HG03108 (cell line): Measurements from ENCODE around the gene NRSN2.
"Not testable (repeated sequence)": the region's sequence is repeated elsewhere in the genome, so short reads cannot be mapped to it uniquely, and the experiment has no call there.

Experiments used
- ATAC-seq: cut with Tn5 transposase; IDR thresholded peaks from one replicate; pipeline ENCODE4 v1.9.1; 2021; ENCODE audit warnings: moderate library complexity; ENCODE audit not compliant: unreplicated experiment

NRSN2 gene

DNA sequence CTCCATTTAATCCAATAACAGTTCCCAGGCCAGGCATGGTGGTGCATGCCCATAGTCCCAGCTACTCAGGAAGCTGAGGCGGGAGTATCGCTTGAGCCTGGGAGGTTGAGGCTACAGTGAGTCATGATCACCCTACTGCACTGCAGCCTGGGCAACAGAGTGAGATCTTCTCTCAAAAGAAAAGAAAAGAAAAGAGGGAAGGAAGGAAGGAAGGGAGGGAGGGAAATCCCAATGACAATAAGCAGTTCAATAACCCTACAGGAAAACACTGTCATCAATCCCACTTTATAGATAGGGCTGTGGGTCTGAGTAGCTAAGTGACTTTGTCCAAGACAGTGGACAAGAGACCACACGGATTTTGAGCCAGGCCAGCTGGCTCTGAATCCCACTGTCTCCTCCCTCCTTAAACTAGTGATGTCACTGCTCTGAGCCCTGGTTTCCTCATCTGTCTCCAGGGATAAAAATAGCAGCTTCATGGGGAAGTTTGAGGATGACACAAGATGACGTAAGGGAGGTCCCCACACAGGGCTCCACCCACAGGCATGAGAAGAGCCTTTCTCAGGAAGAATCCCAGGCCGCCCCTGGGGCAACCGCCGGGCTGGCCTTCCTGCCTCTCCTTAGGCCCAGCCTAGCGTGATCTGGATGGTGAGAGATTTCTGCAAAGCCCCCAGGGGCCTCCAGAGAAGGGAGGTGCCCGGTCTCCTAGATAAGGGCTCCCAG is 26.4 kb downstream of the NRSN2 start:
- no peak for ATAC-seq

DNA sequence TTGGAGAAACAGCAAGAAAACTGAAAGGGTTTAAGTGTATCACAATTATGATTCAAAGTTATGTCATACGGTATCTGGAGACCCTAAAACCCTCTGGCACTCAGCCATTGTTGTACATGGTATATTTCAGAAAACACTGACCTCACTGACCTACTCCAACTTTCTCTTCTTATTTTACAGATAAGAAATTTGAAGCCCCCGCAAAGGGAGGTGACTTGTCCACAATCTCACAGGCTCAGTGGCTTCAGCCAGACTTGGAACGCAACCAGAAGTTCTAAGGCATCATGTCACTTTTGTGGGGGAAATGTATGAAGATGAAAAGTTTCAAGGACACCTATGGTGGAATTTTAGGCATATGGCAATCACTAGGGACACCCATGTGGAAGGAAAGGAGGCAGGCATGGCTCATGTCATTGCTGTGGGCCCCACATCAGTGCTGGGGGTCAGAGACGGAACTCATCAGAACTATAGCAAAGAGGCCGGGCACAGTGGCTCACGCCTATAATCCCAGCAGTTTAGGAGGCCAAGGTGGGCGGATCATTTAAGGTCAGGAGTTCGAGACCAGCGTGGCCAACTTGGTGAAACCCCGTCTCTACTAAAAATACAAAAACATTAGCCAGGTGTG is 28.5 kb downstream of the NRSN2 start:
- no peak for ATAC-seq

DNA sequence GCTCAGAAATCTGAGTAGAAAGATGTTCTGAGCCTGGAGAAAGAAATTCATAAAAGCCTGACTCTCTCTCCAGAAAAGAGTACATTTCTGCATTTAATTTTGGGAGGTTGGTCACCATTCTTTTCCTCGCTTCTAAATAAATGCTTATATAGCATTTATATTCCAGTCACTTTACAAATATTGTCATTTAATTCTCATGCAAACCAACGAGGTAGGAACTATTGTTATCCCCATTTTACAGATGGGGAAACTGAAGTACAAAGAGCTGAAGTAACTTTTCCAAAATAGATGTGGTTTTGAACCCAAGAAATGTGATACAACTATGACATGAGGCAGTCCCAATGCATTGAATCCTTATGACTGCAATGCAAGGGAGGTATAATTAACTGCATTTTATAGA is 29.2 kb downstream of the NRSN2 start:
- ATAC-seq = no peak

DNA sequence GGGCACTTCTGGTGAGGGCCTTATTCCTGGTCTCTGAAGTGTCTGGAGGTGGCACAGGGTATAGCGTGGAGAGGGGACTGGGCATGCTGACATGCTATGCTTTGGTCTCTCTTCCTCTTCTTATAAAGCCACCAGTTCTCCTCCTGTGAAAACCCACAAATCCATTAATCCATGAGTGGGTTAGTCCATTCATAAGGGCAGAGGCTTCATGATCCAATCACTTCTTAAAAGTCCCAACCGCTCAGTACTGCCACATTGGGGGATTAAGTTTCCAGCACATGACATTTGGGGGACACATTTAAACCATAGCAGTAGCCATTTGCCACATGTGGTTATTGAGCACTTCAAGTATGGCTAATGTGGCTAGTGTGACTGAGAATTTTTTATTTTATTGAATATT is 29.8 kb downstream of the NRSN2 start:
- ATAC-seq = no peak

DNA sequence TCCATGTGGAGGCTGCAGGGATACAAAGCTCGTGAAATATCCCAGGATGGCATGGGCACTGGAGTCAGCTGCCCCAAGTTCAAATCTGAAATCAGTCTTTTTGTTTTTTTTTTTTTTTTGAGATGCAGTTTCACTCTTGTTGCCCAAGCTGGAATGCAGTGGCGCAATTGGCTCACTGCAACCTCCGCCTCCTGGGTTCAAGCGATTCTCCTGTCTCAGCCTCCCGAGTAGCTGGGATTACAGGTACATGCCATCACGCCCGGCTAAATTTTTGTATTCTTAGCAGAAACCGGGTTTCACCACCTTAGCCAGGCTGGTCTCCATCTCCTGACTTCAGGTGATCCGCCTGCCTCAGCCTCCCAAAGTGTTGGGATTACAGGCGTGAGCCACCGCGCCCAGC is 30.7 kb downstream of the NRSN2 start:
- not testable (repeated sequence) for ATAC-seq

DNA sequence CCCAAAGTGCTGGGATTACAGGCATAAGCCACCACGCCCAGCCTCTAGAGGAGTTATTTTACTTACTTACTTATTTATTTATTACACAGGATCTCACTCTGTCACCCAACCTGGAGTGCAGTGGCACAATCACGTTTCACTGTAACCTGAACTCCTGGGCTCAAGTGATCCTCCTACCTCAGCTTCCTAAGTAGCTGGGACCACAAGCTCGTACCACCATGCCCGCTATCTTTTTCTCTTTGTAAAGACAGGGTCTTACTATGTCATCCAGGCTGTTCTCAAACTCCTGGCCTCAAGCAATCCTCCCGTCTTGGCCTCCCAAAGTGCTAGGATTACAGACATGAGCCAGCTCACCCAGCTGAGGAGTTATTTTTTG is 32.0 kb downstream of the NRSN2 start:
- ATAC-seq = no peak

DNA sequence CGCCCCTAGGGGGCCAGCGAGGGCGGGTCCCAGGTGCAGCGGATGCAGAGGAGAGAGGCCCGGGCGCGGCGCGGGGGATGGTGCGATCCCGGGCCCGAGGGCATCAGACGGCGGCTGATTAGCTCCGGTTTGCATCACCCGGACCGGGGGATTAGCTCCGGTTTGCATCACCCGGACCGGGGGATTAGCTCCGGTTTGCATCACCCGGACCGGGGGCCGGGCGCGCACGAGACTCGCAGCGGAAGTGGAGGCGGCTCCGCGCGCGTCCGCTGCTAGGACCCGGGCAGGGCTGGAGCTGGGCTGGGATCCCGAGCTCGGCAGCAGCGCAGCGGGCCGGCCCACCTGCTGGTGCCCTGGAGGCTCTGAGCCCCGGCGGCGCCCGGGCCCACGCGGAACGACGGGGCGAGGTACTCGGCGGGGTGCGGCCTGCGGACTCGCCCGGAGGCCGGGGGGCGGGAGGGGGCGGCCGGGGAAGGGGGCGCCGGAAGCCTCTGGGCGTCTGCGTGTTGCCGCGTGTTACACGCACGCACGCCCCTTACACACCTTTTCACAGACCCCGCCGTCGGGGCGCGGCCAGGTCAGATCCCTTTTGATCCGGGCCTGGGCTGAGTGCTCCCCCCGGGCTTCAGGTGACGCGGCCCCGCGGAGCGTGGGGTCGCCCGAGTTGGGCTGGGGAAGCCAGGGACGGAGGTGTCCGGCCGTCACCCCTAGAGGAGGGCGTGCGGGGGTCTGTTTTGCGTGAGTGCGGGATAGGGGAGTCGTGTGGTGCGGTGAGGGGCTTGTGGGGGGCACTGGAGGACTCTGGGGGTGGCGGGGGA is 34.1 kb downstream of the NRSN2 start:
- ATAC-seq = peak; percentile 56

DNA sequence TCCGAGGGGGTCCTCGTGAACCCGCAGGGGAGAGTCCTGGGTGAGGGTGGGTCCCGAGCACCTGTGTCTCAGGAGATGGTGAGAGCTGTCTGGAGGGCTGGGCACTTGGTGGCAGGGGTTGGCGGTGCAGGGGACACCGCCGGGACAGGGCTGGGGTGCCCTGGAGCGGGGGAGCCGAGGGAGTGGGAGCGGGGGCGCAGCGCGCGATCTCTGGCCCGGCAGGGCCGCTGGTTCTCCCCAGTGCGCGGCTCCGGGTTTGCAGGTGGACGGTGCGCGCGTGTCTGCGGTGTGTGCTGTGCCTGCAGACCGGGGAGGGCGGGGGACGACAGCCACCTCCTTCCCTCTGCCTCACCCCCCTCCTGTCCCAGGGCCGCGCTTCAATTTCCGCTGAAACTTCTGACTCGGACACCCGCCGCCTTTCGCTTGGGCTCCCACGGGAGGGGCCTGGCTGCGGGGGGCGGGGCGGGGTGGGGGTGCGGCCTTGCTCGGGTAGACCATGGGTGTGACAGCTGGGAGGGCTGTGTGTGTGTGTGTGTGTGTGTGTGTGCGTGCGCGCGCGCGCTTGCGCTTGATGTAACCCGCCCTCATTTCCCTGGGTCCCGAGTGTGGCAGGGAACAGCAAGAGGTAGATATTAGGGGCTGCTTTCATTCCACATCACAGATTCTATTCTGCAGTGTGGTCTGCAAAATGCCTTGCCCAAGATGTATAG is 34.8 kb downstream of the NRSN2 start:
- peak; percentile 44 for ATAC-seq

DNA sequence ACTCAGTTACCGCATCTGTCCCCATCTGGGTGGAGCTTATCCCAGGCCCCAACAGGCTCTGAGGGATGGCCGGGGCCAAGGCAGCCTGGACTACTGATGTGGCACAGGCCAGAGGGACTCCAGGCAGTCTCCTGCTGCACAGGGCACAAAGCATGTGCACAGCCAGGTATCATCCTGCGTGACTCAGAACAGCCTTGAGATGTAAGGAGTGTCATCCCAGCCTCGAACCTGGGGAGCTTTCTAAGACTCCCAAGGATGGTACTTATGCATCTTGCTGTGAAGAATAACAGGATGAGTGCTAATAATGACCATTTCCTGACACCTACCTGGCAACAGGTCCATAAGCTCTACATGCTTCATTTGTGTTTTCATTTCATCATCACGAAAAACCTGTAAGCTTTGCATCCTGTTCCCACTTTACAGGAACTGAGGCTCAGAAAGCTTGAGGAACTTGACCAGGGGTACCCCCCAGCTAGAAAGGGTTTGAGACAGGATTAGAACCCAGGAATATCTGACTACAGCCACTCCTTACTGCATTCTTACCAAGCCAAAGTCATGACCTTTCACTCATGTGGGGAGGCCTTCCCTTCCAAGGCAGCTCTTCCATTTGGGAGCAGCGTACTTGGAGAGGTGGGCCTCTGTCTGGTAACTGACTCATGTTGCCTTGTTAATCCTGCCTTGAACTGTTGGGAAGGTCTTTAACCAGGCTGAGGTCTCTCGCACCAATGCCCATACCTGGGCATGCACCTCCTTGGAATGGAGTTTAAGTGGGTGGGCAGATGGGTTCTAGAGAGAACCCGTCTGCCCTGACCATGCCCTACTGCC is 35.6 kb downstream of the NRSN2 start:
- peak; percentile 8 for ATAC-seq

DNA sequence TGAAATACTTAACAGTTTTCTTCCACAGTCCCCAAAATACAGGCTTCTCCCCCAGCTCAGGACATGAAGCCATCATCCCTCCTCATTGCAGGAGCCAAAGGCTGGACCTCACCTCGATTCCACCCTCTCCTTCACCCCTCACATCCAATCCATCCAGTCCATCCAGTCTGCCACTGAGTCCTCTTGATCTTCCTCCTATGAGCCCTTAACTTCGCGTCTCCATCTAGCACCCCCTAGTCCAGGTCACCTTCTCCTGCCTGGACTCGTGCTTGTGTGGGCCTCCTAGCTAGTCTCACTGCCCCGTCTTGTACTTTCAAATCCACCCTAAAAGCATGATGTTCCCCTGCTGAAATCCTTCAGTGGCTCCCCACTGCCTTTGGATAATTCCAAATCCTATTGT is 37.0 kb downstream of the NRSN2 start:
- no peak for ATAC-seq

DNA sequence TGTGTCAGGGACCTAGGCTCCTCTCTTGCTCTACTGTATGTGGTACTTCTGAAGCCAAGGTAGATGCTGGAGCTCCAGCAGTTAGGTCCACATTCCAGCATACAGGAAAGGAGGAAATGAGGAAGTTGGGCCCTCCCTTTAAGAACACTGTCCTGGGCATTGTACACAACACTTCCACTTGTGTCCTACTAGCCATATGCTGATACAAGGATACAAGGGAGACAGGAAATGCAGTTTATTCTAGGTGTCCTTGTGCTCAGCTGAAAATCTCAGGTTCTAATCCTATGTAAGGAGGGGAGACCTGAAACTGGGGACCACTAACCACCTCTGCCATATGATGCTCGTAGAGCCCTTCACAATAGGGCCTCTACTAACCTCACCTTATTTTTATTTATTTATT is 37.8 kb downstream of the NRSN2 start:
- ATAC-seq = no peak

DNA sequence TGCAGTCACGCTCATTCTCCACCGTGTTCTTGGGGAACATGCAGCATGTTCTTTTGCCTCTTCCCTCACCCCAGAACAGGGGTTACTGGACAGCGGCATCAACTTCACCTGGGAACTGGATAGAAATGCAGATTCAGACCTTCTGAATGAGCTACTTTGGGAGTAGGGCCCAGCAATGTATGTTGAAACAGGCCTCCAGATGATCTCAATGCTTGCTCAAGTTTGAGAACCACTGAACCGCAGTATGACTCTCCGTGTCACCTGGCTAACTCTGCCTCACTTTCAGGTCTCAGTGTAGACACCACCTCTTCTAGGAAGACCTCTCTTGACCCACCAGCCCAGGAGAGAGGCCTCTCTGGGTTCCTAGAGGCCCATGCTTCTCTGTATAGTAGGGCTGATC is 38.5 kb downstream of the NRSN2 start:
- ATAC-seq = no peak

DNA sequence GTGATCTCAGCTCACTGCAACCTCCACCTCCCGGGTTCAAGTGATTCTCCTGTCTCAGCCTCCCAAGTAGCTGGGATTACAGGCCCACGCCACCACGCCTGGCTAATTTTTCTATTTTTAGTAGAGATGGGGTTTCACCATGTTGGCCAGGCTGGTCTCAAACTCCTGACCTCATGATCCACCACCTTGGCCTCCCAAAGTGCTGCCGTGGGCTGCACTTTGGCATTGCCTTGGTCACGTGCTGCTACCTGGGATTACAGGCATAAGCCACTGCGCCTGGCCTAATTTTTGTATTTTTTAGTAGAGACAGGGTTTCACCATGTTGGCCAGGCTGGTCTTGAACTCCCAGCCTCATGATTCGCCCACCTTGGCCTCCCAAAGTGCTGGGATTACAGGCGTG is 39.7 kb downstream of the NRSN2 start:
- not testable (repeated sequence) for ATAC-seq

DNA sequence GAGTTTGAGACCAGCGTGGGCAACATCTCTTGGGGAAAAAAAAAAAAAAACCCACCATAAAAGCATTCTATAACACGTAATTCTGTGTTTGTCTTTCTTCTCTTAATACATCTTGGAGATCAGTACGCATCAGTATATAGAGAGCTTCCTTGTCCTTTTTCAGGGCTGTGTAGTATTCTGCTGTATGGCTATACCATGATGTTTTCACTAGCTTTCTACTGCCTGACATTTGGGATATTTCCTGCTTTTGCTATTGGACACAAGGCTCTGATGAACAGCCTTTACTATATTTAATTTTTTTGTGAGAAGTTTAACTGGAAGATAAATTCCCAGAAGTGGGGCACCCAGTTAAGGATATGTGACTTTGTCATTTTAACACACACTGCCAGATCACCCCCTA is 40.6 kb downstream of the NRSN2 start:
- ATAC-seq = no peak

DNA sequence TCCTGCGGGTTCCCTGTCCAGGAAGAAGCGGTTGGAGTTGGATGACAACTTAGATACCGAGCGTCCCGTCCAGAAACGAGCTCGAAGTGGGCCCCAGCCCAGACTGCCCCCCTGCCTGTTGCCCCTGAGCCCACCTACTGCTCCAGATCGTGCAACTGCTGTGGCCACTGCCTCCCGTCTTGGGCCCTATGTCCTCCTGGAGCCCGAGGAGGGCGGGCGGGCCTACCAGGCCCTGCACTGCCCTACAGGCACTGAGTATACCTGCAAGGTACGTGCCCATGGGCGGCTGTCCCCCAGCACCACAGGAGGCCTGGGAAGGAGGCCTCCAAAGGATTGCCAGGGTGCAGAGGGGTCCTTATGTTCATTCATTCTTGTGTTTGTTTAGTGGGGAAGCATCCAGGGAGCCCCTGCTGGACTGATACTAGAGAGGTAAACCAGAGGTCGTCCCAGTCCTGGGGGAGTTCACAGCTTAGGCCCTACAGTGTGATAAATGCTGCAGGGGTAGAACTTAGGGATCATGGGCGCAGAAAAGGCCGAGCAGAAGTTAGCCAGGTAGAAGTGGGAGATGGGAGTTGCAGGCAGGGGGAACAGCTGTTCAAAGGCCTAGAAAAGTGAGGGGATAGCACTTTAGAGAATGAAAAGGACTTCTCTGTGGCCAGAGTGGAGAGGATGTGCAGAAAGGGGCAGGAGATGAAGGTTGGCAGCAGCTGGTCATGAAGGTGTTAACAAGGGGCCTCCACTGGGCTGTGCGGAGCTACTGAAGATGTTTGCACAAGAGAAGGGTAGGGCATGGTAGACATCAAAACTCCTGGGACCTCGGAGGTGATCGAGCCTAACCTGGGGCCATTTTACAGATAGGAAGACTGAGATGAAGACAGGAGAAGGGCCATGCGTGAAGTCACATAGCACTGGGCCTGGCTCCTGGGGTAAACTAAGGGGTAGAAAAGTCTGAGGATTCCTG is 41.4 kb downstream of the NRSN2 start:
- ATAC-seq = no peak

DNA sequence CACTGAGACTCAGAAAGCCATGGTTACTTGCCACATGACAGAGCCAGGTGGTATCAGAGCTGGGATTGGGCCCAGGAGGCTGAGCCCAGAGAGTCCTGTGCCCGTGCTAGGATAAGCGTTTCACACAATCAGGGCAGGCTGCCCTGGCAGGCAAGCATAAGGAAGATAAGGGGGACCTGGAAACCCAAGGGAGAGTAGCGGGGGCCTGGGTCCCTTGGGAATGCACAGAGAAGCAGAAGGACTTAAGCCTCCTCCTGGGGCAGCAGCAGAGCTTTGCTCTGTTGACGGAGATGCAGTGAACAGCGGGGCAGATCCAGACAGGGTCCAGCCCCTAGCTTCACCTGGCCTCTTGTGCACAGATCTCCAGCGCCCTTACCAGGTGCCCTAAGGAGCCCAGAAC is 42.3 kb downstream of the NRSN2 start:
- ATAC-seq = no peak

DNA sequence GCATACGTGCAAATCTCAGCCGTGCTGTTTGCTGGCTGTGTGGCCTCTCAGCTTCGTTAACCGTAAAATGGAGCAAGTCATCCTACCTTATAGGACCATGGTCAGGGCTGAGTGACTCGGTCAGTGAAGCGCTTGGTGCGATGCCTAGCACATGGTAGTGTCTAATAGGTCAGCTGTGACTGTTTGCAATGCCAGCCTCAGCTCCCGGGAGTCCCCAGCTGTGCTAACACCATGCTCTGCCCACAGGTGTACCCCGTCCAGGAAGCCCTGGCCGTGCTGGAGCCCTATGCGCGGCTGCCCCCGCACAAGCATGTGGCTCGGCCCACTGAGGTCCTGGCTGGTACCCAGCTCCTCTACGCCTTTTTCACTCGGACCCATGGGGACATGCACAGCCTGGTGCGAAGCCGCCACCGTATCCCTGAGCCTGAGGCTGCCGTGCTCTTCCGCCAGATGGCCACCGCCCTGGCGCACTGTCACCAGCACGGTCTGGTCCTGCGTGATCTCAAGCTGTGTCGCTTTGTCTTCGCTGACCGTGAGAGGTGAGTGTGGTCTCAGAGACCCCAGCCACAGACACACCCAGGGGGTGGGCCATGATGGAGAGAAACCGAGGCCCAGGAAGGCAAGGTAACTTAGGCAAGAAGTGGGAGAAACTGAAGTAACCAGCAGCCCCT is 44.3 kb downstream of the NRSN2 start:
- ATAC-seq = no peak

DNA sequence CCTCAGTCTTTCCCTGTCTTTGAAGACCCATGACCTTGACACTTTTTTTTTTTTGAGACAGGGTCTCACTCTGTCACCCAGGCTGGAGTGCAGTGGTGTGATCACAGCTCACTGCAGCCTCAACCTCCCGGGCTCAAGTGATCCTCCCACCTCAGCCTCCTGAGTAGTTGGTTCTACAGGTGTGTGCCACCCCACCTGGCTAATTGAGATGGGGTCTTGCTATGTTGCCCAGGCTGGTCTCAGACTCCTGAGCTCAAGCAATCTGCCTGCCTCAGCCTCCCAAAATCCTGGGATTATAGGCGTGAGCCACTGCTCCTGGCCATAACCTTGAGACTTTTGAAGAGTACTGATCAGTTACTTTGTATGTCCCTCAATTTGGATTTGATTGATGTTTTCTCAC is 46.4 kb downstream of the NRSN2 start:
- not testable (repeated sequence) for ATAC-seq

DNA sequence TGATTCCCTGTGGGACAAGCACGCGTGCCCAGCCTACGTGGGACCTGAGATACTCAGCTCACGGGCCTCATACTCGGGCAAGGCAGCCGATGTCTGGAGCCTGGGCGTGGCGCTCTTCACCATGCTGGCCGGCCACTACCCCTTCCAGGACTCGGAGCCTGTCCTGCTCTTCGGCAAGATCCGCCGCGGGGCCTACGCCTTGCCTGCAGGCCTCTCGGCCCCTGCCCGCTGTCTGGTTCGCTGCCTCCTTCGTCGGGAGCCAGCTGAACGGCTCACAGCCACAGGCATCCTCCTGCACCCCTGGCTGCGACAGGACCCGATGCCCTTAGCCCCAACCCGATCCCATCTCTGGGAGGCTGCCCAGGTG is 49.3 kb downstream of the NRSN2 start:
- ATAC-seq = no peak
